ENCODE data around the gene TSBP1.

Gene TSBP1

GRCh38 chr6:32371803-32372202 lies at the start of gene TSBP1:
TSBP1 (minus strand) TSS chr6:32371903; CDS start chr6:32371706, 197 bp downstream.
- TF ChIP-seq YY1 (IDR thresholded peaks at IDR 0.05; ENCODE audit: insufficient read depth, insufficient read length) (no peak), SUZ12 (IDR thresholded peaks at IDR 0.05; ENCODE audit: extremely low read depth, insufficient read depth, insufficient read length) (no peak)
- no peak for DNase-seq (ENCODE audit: low read depth, low spot score)
- Histone ChIP-seq H3K9me3 (ENCODE audit: insufficient read depth, low read length) (no peaks in the 10 kb centered on the region), H3K27me3 (ENCODE audit: insufficient read depth, insufficient read length) (no peaks in the 10 kb centered on the region), H3K4me3 (ENCODE audit: insufficient read length, low read depth) (no peak within 1 kb of the TSS), H3K4me1 (ENCODE audit: insufficient read depth, insufficient read length) (no peaks in the 10 kb centered on the region), H3K36me3 (ENCODE audit: insufficient read depth, insufficient read length, low read length) (no peaks in the 10 kb centered on the region), H3K9ac (ENCODE audit: insufficient read length, low read depth) (no peak within 1 kb of the TSS)

DNA sequence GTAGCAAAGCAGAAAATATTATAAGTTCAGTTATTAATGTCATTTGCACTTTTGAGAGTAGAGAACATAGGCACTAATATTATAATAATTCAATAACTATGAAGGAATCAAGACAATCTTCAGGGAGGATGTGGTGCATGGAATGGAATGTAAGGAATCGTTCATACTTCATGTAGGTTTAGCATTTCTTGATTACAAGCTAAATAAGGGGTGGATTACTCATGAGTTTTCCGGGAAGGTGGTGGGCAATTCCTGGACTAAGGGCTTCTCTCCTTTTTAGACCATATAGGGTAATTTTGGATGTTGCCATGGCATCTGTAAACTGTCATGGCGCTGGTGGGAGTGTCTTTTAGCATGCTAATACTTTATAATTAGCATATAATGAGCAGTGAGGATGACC lies 44.3 kb upstream of the TSBP1 start:
- Histone ChIP-seq H3K27me3 (ENCODE audit: insufficient read depth, insufficient read length) (peaks cover 13% of the 10 kb centered on the region), H3K36me3 (ENCODE audit: insufficient read depth, insufficient read length, low read length) (no peaks in the 10 kb centered on the region), H3K4me1 (ENCODE audit: insufficient read depth, insufficient read length) (no peaks in the 10 kb centered on the region), H3K9me3 (ENCODE audit: insufficient read depth, low read length) (no peaks in the 10 kb centered on the region), H3K4me3 (ENCODE audit: insufficient read length, low read depth) (no peak overlapping the region), H3K9ac (ENCODE audit: insufficient read length, low read depth) (no peak overlapping the region)
- DNase-seq (ENCODE audit: low read depth, low spot score) = no peak
- TF ChIP-seq YY1 (IDR thresholded peaks at IDR 0.05; ENCODE audit: insufficient read depth, insufficient read length) = no peak
- TF ChIP-seq SUZ12 (IDR thresholded peaks at IDR 0.05; ENCODE audit: extremely low read depth, insufficient read depth, insufficient read length) = no peak
- TF ChIP-seq ZNF274 (IDR thresholded peaks at IDR 0.05; ENCODE audit: low read depth, low read length) = no peak

DNA sequence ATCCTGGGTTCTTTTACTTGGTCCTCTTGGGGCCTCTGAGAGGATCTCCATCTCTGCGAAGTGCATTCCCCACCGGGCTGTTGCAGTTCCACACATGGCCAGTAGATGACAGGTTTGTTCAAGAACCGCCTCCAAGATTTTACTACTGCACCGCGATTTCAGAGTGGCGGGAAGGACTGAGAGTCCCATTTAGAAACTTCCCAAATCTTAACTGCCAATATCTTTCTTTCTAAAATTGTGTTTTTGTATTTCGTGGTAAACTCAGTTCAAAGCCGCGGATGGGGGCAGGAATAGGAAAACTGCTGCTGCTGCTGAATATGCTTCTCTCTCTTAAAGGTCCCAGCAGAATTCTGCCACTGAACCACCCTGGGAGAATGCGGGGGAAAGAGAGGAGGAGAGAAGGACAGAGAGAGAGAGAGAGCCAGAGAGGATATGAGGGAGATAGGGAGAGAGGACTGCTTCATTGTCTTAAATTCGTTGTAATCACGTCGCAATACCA lies 43.9 kb upstream of the TSBP1 start:
- H3K36me3 ChIP-seq (ENCODE audit: insufficient read depth, insufficient read length, low read length) = no peaks in the 10 kb centered on the region
- peak overlapping the region; percentile 10 for H3K9ac ChIP-seq (ENCODE audit: insufficient read length, low read depth)
- no peak overlapping the region for H3K4me3 ChIP-seq (ENCODE audit: insufficient read length, low read depth)
- H3K4me1 ChIP-seq (ENCODE audit: insufficient read depth, insufficient read length) = no peaks in the 10 kb centered on the region
- no peaks in the 10 kb centered on the region for H3K9me3 ChIP-seq (ENCODE audit: insufficient read depth, low read length)
- peak; percentile 60 for DNase-seq (ENCODE audit: low read depth, low spot score)
- no peak for TF ChIP-seq SUZ12 (IDR thresholded peaks at IDR 0.05; ENCODE audit: extremely low read depth, insufficient read depth, insufficient read length)
- TF ChIP-seq YY1 (IDR thresholded peaks at IDR 0.05; ENCODE audit: insufficient read depth, insufficient read length) = no peak
- TF ChIP-seq ZNF274 (IDR thresholded peaks at IDR 0.05; ENCODE audit: low read depth, low read length) = no peak
- peaks cover 13% of the 10 kb centered on the region for H3K27me3 ChIP-seq (ENCODE audit: insufficient read depth, insufficient read length)

DNA sequence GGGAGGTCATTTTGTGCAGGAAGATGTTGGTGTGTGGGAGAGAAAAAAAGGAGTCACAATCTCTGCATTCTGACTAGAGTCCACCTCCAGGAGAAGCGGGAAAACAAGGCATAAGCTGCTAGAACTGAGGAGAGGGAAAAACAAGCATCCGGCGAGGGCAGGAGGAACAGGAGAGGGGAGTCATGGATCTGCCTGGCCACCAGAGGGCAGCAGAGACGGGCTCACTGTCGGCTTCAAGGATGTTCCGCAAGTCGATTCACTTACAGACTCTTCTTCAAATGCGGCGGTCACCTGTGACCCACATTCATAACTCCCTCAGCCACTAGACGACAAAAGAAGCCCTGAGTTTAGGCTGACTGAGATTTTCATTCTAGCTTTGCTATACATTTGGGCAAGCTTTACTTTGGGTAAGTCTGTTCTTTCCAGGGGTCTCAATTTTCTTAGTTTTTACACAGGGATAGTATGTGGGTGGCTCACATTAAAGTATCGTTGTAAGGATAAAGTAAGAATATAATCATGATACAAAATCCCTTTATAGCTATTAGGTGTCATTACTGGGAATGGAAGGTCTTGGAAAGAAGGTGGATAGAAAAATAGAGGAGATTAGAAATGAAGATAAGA lies 41.8 kb upstream of the TSBP1 start:
- peak; percentile 66 for DNase-seq (ENCODE audit: low read depth, low spot score)
- TF ChIP-seq YY1 (IDR thresholded peaks at IDR 0.05; ENCODE audit: insufficient read depth, insufficient read length) = no peak
- no peak for TF ChIP-seq ZNF274 (IDR thresholded peaks at IDR 0.05; ENCODE audit: low read depth, low read length)
- no peak for TF ChIP-seq SUZ12 (IDR thresholded peaks at IDR 0.05; ENCODE audit: extremely low read depth, insufficient read depth, insufficient read length)
- H3K9ac ChIP-seq (ENCODE audit: insufficient read length, low read depth) = no peak overlapping the region
- H3K4me3 ChIP-seq (ENCODE audit: insufficient read length, low read depth) = no peak overlapping the region
- H3K9me3 ChIP-seq (ENCODE audit: insufficient read depth, low read length) = no peaks in the 10 kb centered on the region
- no peaks in the 10 kb centered on the region for H3K4me1 ChIP-seq (ENCODE audit: insufficient read depth, insufficient read length)
- H3K27me3 ChIP-seq (ENCODE audit: insufficient read depth, insufficient read length) = peaks cover 13% of the 10 kb centered on the region
- H3K36me3 ChIP-seq (ENCODE audit: insufficient read depth, insufficient read length, low read length) = no peaks in the 10 kb centered on the region

DNA sequence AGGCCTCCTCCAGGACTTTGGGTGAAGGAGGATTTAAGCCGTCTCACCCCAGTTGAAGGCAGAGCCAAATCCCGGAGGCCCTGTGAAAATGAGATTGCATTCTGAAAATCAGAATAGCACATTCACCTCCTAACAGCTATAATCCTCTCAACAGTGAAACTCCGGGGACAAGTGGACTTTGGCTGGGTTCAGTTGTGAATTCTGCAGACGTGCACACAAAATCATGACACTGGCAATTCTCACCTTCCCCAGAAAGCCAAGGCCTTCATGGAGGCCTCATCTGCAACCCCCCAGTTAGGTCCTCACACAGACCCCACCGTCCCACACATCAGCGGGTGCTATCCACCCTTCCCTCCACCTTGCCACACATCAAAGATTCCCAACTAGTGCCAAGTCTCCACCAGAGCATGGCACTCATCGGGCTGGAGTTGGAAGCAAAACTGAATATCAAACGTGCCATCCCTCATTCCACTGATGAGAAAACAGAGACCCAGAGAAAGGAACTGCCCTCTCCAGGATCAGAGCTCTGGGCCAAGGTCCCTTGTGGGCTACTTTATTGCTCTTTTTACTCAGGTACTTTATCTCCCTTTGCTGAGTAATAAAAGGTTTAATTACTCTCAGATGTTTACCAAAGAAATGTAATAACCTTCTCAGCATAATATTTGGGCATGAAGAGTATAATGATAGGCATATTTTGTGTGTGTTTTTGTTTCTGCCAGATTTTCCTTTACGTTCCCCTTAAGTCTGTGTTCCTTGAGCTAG lies 40.0 kb upstream of the TSBP1 start:
- H3K4me1 ChIP-seq (ENCODE audit: insufficient read depth, insufficient read length) = no peaks in the 10 kb centered on the region
- H3K9me3 ChIP-seq (ENCODE audit: insufficient read depth, low read length) = no peaks in the 10 kb centered on the region
- no peak overlapping the region for H3K9ac ChIP-seq (ENCODE audit: insufficient read length, low read depth)
- H3K27me3 ChIP-seq (ENCODE audit: insufficient read depth, insufficient read length) = peaks cover 13% of the 10 kb centered on the region
- H3K4me3 ChIP-seq (ENCODE audit: insufficient read length, low read depth) = no peak overlapping the region
- H3K36me3 ChIP-seq (ENCODE audit: insufficient read depth, insufficient read length, low read length) = no peaks in the 10 kb centered on the region
- TF ChIP-seq YY1 (IDR thresholded peaks at IDR 0.05; ENCODE audit: insufficient read depth, insufficient read length) = no peak
- no peak for DNase-seq (ENCODE audit: low read depth, low spot score)

DNA sequence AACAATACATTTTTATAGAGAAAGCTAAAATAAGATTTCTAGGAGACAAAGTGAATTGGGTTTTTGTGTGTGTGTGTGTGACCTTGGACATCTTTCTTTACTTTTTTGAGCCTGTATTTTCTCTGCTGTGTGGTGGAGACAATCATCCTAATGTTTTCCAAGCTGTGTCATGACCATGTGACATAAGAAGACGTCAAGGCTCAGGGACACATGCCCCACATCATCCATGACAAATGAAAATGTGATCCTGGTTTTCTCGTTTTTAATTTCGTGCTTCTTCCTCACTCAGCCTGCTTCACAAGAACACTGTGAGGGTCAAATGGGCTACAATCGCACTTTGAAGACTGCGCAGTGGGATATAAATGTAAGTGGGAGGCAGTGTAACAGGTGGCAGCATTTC lies 39.2 kb upstream of the TSBP1 start:
- H3K27me3 ChIP-seq (ENCODE audit: insufficient read depth, insufficient read length) = peaks cover 13% of the 10 kb centered on the region

GRCh38 chr6:32406857-32407256 lies 35.2 kb upstream of the TSBP1 start, which contains the start of gene BTNL2:
BTNL2 (minus strand) TSS chr6:32407181; CDS start chr6:32407123, 58 bp downstream.
- no peaks in the 10 kb centered on the region for H3K9me3 ChIP-seq (ENCODE audit: insufficient read depth, low read length)
- H3K4me1 ChIP-seq (ENCODE audit: insufficient read depth, insufficient read length) = no peaks in the 10 kb centered on the region
- no peak for DNase-seq (ENCODE audit: low read depth, low spot score)
- H3K4me3 ChIP-seq (ENCODE audit: insufficient read length, low read depth) = no peak within 1 kb of the TSS
- H3K27me3 ChIP-seq (ENCODE audit: insufficient read depth, insufficient read length) = no peaks in the 10 kb centered on the region
- no peak within 1 kb of the TSS for H3K9ac ChIP-seq (ENCODE audit: insufficient read length, low read depth)
- TF ChIP-seq SUZ12 (IDR thresholded peaks at IDR 0.05; ENCODE audit: extremely low read depth, insufficient read depth, insufficient read length) (no peak), ZNF274 (IDR thresholded peaks at IDR 0.05; ENCODE audit: low read depth, low read length) (no peak), YY1 (IDR thresholded peaks at IDR 0.05; ENCODE audit: insufficient read depth, insufficient read length) (no peak)
- H3K36me3 ChIP-seq (ENCODE audit: insufficient read depth, insufficient read length, low read length) = no peaks in the 10 kb centered on the region

More for the DNA sequence above, 39.2 kb upstream of the TSBP1 start:
- no peak overlapping the region for H3K4me3 ChIP-seq (ENCODE audit: insufficient read length, low read depth)
- H3K9ac ChIP-seq (ENCODE audit: insufficient read length, low read depth) = no peak overlapping the region
- TF ChIP-seq SUZ12 (IDR thresholded peaks at IDR 0.05; ENCODE audit: extremely low read depth, insufficient read depth, insufficient read length) (no peak), ZNF274 (IDR thresholded peaks at IDR 0.05; ENCODE audit: low read depth, low read length) (no peak), YY1 (IDR thresholded peaks at IDR 0.05; ENCODE audit: insufficient read depth, insufficient read length) (no peak)
- H3K4me1 ChIP-seq (ENCODE audit: insufficient read depth, insufficient read length) = no peaks in the 10 kb centered on the region
- DNase-seq (ENCODE audit: low read depth, low spot score) = no peak
- H3K9me3 ChIP-seq (ENCODE audit: insufficient read depth, low read length) = no peaks in the 10 kb centered on the region
- no peaks in the 10 kb centered on the region for H3K36me3 ChIP-seq (ENCODE audit: insufficient read depth, insufficient read length, low read length)

All from NT2/D1 (cell line).